GM19351 (cell line): Measurements from ENCODE around the gene OR6C6.
"Not testable (repeated sequence)": the region's sequence is repeated elsewhere in the genome, so short reads cannot be mapped to it uniquely, and the experiment has no call there.

ENCODE experiments used
- ATAC-seq: cut with Tn5 transposase; IDR thresholded peaks from one replicate; pipeline ENCODE4 v1.9.1; 2021; ENCODE audit warnings: mild to moderate bottlenecking, moderate library complexity; ENCODE audit not compliant: unreplicated experiment

The OR6C6 gene

GRCh38 chr12:55296469-55296868, at the start of gene OR6C6:
Gene OR6C6 (minus strand): TSS chr12:55296569. CDS start chr12:55295232, 1,337 bp downstream.
- no peak for ATAC-seq

GRCh38 chr12:55336002-55336401, 39.6 kb upstream of the OR6C6 start:
- no peak for ATAC-seq

GRCh38 chr12:55330446-55330845, 34.1 kb upstream of the OR6C6 start, which contains the start of gene OR6C3:
Gene OR6C3 (plus strand): TSS chr12:55330746. CDS start chr12:55331701, 955 bp downstream.
- ATAC-seq = no peak

GRCh38 chr12:55325801-55326200, 29.4 kb upstream of the OR6C6 start:
- ATAC-seq = not testable (repeated sequence)

- ATAC-seq = no peak
Measured at GRCh38 chr12:55320201-55320600, 23.8 kb upstream of the OR6C6 start.

- ATAC-seq = no peak
Measured at GRCh38 chr12:55314043-55314442, 17.7 kb upstream of the OR6C6 start, which contains the start of gene OR6C1. Gene OR6C1 (plus strand): TSS chr12:55314343. CDS start chr12:55320600, 6,257 bp downstream.

- ATAC-seq = no peak
Measured at GRCh38 chr12:55289999-55290398, 6.4 kb downstream of the OR6C6 start.

- no peak for ATAC-seq
Measured at GRCh38 chr12:55280991-55281390, 15.4 kb downstream of the OR6C6 start.

GRCh38 chr12:55258303-55258702, 38.1 kb downstream of the OR6C6 start:
- no peak for ATAC-seq

GRCh38 chr12:55256831-55257230, 39.5 kb downstream of the OR6C6 start:
- no peak for ATAC-seq

- no peak for ATAC-seq
Measured at GRCh38 chr12:55253281-55253680, 43.1 kb downstream of the OR6C6 start.

- ATAC-seq = no peak
Measured at GRCh38 chr12:55250944-55251343, 45.4 kb downstream of the OR6C6 start.

GRCh38 chr12:55246159-55246558, 50.2 kb downstream of the OR6C6 start:
- ATAC-seq = no peak

- ATAC-seq = no peak
Measured at GRCh38 chr12:55244309-55244708, 52.1 kb downstream of the OR6C6 start, which contains the start of gene OR6C74. Gene OR6C74 (plus strand): TSS chr12:55244609. CDS start chr12:55247288, 2,679 bp downstream.
